Activated CD8-positive, alpha-beta memory T cell treated with anti-CD3 and anti-CD28 coated beads, Interleukin-2, amount 10 ng/mL, durations not matched to agents 7 days and 5 days (primary cell): ENCODE measurements around the gene MAP2K4. TPM values are rescaled to one million over a fixed set of nuclear protein-coding genes. Genes with fewer than 3 reads are reported as not detected.

Experiments used
- ATAC-seq: fragments of 150-1000 bp; cut with Tn5 transposase; one replicate; pipeline ENCODE4 v1.10.0; 2021; ENCODE audit warnings: moderate library complexity
- CTCF ChIA-PET: fragments of 350-600 bp; sonication (Branson Sonifier 250); formaldehyde crosslinking; loops from one replicate; lab custom pipeline; 2021; ENCODE audit warnings: antibody characterized with exemption; lab: Charles Lee
- DNase-seq: peaks from one replicate; pipeline ENCODE4 v3.0.0-alpha.2; 2020
- H3K27ac Mint-ChIP-seq: one replicate; pipeline ENCODE4 v1.8.0; 2021; ENCODE audit warnings: mild to moderate bottlenecking, mixed read lengths
- H3K27me3 Mint-ChIP-seq: one replicate; pipeline ENCODE4 v1.8.0; 2021; ENCODE audit warnings: mixed read lengths
- H3K36me3 Mint-ChIP-seq: one replicate; pipeline ENCODE4 v1.8.0; 2021; ENCODE audit warnings: mild to moderate bottlenecking, mixed read lengths
- H3K4me1 Mint-ChIP-seq: one replicate; pipeline ENCODE4 v1.8.0; 2021; ENCODE audit warnings: mixed read lengths
- H3K4me3 Mint-ChIP-seq: one replicate; pipeline ENCODE4 v1.8.0; 2021; ENCODE audit warnings: mild to moderate bottlenecking, moderate library complexity, mixed read lengths
- H3K9me3 Mint-ChIP-seq: one replicate; pipeline ENCODE4 v1.8.0; 2022; ENCODE audit warnings: low read depth, mixed read lengths
- total RNA-seq, 2 experiments: library from RNA; stranded (reverse); gene quantifications; one replicate each; pipeline ENCODE4 v1.2.3, GENCODE V29; 2021

MAP2K4 gene
- total RNA-seq, 2 experiments from 2014 or later, result 22.1 to 29.9 TPM

- CTCF ChIA-PET, result no interaction called here
- no peak overlapping the region for H3K27ac Mint-ChIP-seq
Observed at GRCh38 chr17:12113156-12113555, 92.5 kb downstream of the MAP2K4 start.

GRCh38 chr17:12114686-12115418, 94.2 kb downstream of the MAP2K4 start:
- no peak overlapping the region for H3K27ac Mint-ChIP-seq
- CTCF ChIA-PET, result no interaction called here
- DNase-seq, result no peak
- H3K27me3 Mint-ChIP-seq, result no peaks in the 10 kb centered on the region
- ATAC-seq, result no peak
- H3K4me1 Mint-ChIP-seq, result no peaks in the 10 kb centered on the region
- no peaks in the 10 kb centered on the region for H3K9me3 Mint-ChIP-seq
- no peak overlapping the region for H3K4me3 Mint-ChIP-seq
- peaks cover 60% of the 10 kb centered on the region for H3K36me3 Mint-ChIP-seq

More at GRCh38 chr17:12113156-12113555, 92.5 kb downstream of the MAP2K4 start:
- H3K36me3 Mint-ChIP-seq, result peaks cover 58% of the 10 kb centered on the region
- no peak overlapping the region for H3K4me3 Mint-ChIP-seq
- H3K27me3 Mint-ChIP-seq, result no peaks in the 10 kb centered on the region
- H3K9me3 Mint-ChIP-seq, result no peaks in the 10 kb centered on the region
- no peaks in the 10 kb centered on the region for H3K4me1 Mint-ChIP-seq
- DNase-seq (no peak), ATAC-seq (no peak)

GRCh38 chr17:12116143-12116542, 95.5 kb downstream of the MAP2K4 start:
- H3K4me3 Mint-ChIP-seq, result no peak overlapping the region
- H3K36me3 Mint-ChIP-seq, result peaks cover 58% of the 10 kb centered on the region
- no peak overlapping the region for H3K27ac Mint-ChIP-seq
- H3K4me1 Mint-ChIP-seq, result no peaks in the 10 kb centered on the region
- H3K9me3 Mint-ChIP-seq, result no peaks in the 10 kb centered on the region
- CTCF ChIA-PET, result no interaction called here
- H3K27me3 Mint-ChIP-seq, result no peaks in the 10 kb centered on the region
- no peak for ATAC-seq
- no peak for DNase-seq

GRCh38 chr17:12118617-12119016, 97.9 kb downstream of the MAP2K4 start:
- no peaks in the 10 kb centered on the region for H3K27me3 Mint-ChIP-seq
- ATAC-seq, result no peak
- peaks cover 39% of the 10 kb centered on the region for H3K36me3 Mint-ChIP-seq
- no peaks in the 10 kb centered on the region for H3K4me1 Mint-ChIP-seq
- no peak overlapping the region for H3K27ac Mint-ChIP-seq
- no peak for DNase-seq
- CTCF ChIA-PET, result no interaction called here
- no peak overlapping the region for H3K4me3 Mint-ChIP-seq
- no peaks in the 10 kb centered on the region for H3K9me3 Mint-ChIP-seq

GRCh38 chr17:12122075-12122474, 101.4 kb downstream of the MAP2K4 start:
- H3K27ac Mint-ChIP-seq, result no peak overlapping the region
- H3K4me3 Mint-ChIP-seq, result no peak overlapping the region
- H3K4me1 Mint-ChIP-seq, result no peaks in the 10 kb centered on the region
- no peaks in the 10 kb centered on the region for H3K9me3 Mint-ChIP-seq
- no peaks in the 10 kb centered on the region for H3K27me3 Mint-ChIP-seq
- no peak for DNase-seq
- ATAC-seq, result no peak
- peaks cover 40% of the 10 kb centered on the region for H3K36me3 Mint-ChIP-seq
- CTCF ChIA-PET, result no interaction called here

- H3K4me3 Mint-ChIP-seq, result no peak overlapping the region
- no peak overlapping the region for H3K27ac Mint-ChIP-seq
- no peaks in the 10 kb centered on the region for H3K27me3 Mint-ChIP-seq
- no peaks in the 10 kb centered on the region for H3K9me3 Mint-ChIP-seq
- ATAC-seq (no peak), DNase-seq (no peak)
- CTCF ChIA-PET, result interaction anchor here (1.3 kb wide), 1 partner anchor 12 kb away, joined by 3 read pairs; no protein-coding TSS in a partner anchor
- peaks cover 49% of the 10 kb centered on the region for H3K36me3 Mint-ChIP-seq
- no peaks in the 10 kb centered on the region for H3K4me1 Mint-ChIP-seq
Observed at GRCh38 chr17:12127177-12127576, 106.5 kb downstream of the MAP2K4 start.

GRCh38 chr17:12127667-12128066, 107.0 kb downstream of the MAP2K4 start:
- no peak overlapping the region for H3K4me3 Mint-ChIP-seq
- no peaks in the 10 kb centered on the region for H3K27me3 Mint-ChIP-seq
- H3K9me3 Mint-ChIP-seq, result no peaks in the 10 kb centered on the region
- ATAC-seq (no peak), DNase-seq (no peak)
- CTCF ChIA-PET, result no interaction called here
- peaks cover 53% of the 10 kb centered on the region for H3K36me3 Mint-ChIP-seq
- H3K27ac Mint-ChIP-seq, result no peak overlapping the region
- no peaks in the 10 kb centered on the region for H3K4me1 Mint-ChIP-seq

- Mint-ChIP-seq H3K4me3 (no peak overlapping the region), H3K27ac (no peak overlapping the region), H3K36me3 (peaks cover 60% of the 10 kb centered on the region), H3K4me1 (no peaks in the 10 kb centered on the region), H3K27me3 (no peaks in the 10 kb centered on the region), H3K9me3 (no peaks in the 10 kb centered on the region)
- CTCF ChIA-PET, result no interaction called here
- no peak for DNase-seq
- no peak for ATAC-seq
Observed at GRCh38 chr17:12128946-12129345, 108.3 kb downstream of the MAP2K4 start.

- no peak for DNase-seq
- CTCF ChIA-PET, result no interaction called here
- Mint-ChIP-seq H3K4me3 (no peak overlapping the region), H3K36me3 (peaks cover 54% of the 10 kb centered on the region), H3K27me3 (no peaks in the 10 kb centered on the region), H3K4me1 (no peaks in the 10 kb centered on the region), H3K9me3 (peaks cover 5% of the 10 kb centered on the region), H3K27ac (no peak overlapping the region)
- ATAC-seq, result no peak
Observed at GRCh38 chr17:12133183-12133582, 112.5 kb downstream of the MAP2K4 start.

- no peaks in the 10 kb centered on the region for H3K4me1 Mint-ChIP-seq
- CTCF ChIA-PET, result no interaction called here
- no peak overlapping the region for H3K4me3 Mint-ChIP-seq
- H3K27me3 Mint-ChIP-seq, result no peaks in the 10 kb centered on the region
- DNase-seq (no peak), ATAC-seq (no peak)
- no peak overlapping the region for H3K27ac Mint-ChIP-seq
- peaks cover 5% of the 10 kb centered on the region for H3K9me3 Mint-ChIP-seq
- H3K36me3 Mint-ChIP-seq, result peaks cover 54% of the 10 kb centered on the region
Observed at GRCh38 chr17:12134101-12134500, 113.4 kb downstream of the MAP2K4 start.

GRCh38 chr17:12134587-12134986, 113.9 kb downstream of the MAP2K4 start:
- DNase-seq (no peak), ATAC-seq (no peak)
- Mint-ChIP-seq H3K36me3 (peaks cover 49% of the 10 kb centered on the region), H3K27me3 (no peaks in the 10 kb centered on the region), H3K9me3 (peaks cover 5% of the 10 kb centered on the region), H3K4me1 (no peaks in the 10 kb centered on the region), H3K27ac (no peak overlapping the region), H3K4me3 (no peak overlapping the region)
- CTCF ChIA-PET, result no interaction called here

GRCh38 chr17:12136243-12136642, 115.6 kb downstream of the MAP2K4 start:
- DNase-seq, result no peak
- no peak for ATAC-seq
- H3K4me3 Mint-ChIP-seq, result no peak overlapping the region
- no peaks in the 10 kb centered on the region for H3K4me1 Mint-ChIP-seq
- no peak overlapping the region for H3K27ac Mint-ChIP-seq
- CTCF ChIA-PET, result no interaction called here
- H3K36me3 Mint-ChIP-seq, result peaks cover 59% of the 10 kb centered on the region
- H3K9me3 Mint-ChIP-seq, result peaks cover 5% of the 10 kb centered on the region
- no peaks in the 10 kb centered on the region for H3K27me3 Mint-ChIP-seq

- Mint-ChIP-seq H3K27ac (no peak overlapping the region), H3K36me3 (peaks cover 60% of the 10 kb centered on the region), H3K27me3 (no peaks in the 10 kb centered on the region), H3K9me3 (peaks cover 5% of the 10 kb centered on the region), H3K4me3 (no peak overlapping the region), H3K4me1 (no peaks in the 10 kb centered on the region)
- ATAC-seq (no peak), DNase-seq (no peak)
- CTCF ChIA-PET, result no interaction called here
Observed at GRCh38 chr17:12136646-12137045, 116.0 kb downstream of the MAP2K4 start.

GRCh38 chr17:12137859-12138258, 117.2 kb downstream of the MAP2K4 start:
- Mint-ChIP-seq H3K27me3 (no peaks in the 10 kb centered on the region), H3K9me3 (peaks cover 5% of the 10 kb centered on the region), H3K36me3 (peaks cover 64% of the 10 kb centered on the region), H3K4me3 (no peak overlapping the region), H3K4me1 (no peaks in the 10 kb centered on the region), H3K27ac (no peak overlapping the region)
- ATAC-seq (no peak), DNase-seq (no peak)
- CTCF ChIA-PET, result no interaction called here
